Dedifferentiated amniotic fluid mesenchymal stem cell (primary cell): ENCODE data around the gene MIGA1.
A peak's percentile ranks its signal among the peaks of the same experiment; 100 is the strongest.
"Not testable (repeated sequence)": the region's sequence is repeated elsewhere in the genome, so short reads cannot be mapped to it uniquely, and the experiment has no call there.

Experiments used
- DNase-seq: peaks from one replicate; pipeline ENCODE4 v3.0.0-alpha.2; 2016; ENCODE audit errors: extremely low spot score

The MIGA1 gene

DNA sequence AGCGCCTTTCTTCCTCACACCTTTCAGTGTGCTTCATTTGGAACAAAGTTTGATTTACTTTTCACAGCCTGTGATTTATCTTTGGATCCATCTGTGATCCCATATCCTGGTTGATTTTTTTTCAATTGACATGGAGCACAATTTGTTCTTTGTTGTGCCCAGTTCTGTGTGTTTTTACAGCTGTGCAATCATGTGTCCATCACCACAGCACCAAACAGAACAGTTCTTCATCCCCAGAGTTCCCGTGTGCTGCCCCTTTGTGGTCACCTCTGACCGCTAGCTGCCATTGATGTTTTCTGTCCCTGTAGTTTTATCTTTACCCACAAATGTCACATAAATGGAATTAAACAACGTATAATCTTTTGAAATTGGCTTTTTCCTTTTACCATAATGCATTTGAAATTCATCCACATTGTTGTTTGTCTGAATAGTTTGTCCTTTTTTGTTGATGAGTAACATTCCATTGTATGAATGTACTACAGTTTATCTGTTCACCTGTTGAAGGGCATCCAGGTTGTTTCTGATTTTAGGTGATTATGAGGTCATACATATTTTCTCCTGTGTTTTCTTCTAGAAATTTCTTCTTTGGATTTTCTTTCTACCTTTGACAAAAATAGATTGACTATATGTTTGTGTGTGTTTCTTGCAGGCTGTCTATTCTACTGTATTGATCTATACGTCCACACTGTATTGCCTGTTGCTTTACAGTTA is 17.4 kb downstream of the MIGA1 start:
- DNase-seq: no peak

DNA sequence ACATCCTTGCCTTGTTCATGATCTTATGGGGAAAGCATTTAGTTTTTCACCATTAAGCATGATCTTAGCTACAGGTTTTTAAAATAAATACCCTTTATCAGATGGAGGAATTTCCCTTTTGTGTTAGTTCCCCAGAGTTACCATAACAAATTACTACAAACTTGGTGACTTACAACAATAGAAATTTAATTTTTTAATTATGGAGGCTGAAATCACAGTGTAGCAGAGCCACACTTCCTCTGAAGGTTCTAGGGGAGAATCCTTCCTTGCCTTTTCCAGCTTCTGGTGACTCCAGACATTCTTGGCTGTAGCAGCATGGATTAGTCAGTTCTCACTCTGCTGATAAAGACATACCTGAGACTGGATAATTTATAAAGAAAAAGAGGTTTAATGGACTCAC is 18.5 kb downstream of the MIGA1 start:
- DNase-seq: no peak

DNA sequence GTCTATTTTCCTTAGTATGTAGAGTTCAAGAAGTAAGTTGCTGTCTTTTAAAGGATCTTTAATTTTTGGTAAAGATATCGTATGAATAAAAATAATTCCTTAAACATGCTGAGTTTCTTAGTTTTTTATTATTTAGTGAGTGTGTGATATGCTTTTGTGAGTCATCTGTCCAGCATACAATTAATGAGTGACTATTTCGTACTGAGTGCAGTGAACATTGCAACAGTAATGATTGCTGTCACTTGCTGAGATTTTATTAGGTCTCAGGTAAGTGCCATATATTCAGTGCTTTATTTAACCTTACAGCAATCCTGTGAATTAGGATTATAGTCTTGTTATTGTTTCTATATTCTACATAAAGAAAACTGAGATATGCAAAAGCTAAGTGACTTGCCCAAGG is 22.6 kb downstream of the MIGA1 start:
- no peak for DNase-seq

DNA sequence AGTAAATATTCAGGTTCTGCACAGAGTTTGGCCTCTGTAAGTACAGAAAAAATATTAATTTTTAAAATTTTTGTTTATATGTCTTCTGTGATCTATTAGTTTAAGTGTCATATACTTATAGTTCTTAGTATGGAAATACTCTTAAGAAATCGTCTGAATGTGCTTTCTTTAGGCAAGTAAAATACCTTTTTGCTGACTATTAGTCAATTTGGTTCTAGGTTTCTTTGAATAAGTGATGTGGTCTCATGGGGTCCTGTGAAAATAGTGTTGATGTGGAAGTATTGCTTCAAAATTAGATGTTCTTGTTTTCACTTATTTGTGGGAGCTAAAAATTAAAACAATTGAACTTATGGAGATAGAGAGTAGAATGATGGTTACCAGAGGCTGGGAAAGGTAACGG is 23.9 kb downstream of the MIGA1 start:
- DNase-seq: no peak

DNA sequence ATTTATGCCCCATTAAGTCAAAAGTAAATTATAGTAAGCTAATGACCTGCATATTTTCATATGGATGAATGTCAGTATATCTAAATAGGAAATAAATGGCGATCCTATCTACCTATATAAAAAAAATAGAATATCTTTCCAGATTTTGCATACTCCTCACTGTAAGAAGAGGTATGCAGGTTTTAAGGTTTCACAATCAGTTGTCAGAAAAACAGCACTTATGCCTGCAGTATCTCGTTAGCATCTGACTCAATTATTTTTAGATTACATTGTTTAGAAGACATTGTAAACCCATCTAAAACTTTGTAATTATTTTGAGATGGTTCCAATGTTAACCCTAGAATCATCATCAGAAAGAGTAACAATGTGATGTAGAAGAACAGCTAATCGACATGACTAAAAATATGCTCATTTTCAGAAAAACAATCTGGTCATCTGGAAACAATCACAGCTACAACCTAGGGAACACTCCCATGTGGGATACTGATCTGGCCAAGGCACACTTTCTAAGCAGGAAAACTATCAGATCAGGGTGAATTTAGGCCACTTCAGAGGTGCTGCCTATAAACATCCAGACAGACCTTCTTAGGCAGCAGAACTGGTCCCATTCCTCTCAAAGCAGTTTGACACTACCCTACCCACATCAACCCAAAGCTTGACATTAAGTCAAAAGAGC is 30.5 kb downstream of the MIGA1 start:
- not testable (repeated sequence) for DNase-seq

DNA sequence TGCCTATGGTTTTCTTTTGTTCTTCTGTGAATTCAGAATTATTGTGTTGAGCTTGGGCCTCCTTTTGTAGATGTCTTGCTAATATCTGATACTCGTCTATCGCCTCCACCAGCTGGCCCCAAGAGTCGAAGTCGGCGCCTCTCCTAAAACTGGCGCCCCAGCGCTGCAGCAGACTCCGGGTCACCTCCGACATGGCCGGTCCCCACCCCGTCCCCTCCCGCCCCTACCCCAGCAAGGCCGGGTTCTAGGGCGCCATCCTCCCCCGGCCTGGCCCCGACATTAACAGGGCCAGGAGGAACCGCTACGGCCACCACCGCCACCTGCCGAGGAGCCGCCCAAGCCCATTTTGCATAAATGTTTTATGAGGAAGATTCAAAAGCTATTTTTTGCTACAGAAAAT is 32.1 kb downstream of the MIGA1 start:
- DNase-seq: not testable (repeated sequence)

DNA sequence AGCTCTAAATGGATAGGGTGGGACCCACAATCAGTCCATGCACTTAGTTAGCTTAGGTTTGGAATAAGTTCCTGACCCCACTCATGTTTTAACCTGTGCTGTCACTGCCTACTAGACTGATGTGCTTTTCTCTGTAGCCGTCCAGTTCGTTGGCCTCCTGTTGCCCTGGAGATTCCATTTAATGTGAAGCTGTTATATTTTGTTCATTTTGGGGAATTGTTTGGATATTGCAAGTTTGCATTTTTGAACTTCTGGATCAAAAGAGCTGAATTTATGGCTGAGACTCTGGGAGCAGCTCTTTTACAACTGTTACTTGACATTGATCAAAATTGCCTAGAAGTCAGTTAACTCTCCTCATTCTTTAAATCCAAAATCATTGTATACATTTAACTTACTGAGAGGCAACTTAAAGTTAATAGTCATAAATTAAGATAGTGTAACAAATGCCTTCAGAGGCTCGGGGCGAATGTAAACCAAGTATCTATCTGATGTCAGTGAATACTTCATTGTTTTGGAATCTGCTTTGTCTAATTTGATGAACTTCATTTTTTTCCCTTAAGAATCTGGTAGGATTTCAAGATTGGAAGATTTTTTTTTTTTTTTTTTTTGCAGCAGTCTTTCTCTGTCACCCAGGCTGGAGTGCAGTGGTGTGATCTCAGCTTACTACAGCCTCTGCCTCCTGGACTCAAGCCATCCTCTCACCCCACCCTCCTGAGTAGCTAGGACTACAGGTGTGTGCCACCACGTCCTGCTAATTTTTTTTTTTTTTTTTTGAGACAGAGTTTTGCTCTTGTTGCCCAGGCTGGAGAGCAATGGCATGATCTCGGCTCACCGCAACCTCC is 38.1 kb downstream of the MIGA1 start:
- peak; percentile 25 for DNase-seq

DNA sequence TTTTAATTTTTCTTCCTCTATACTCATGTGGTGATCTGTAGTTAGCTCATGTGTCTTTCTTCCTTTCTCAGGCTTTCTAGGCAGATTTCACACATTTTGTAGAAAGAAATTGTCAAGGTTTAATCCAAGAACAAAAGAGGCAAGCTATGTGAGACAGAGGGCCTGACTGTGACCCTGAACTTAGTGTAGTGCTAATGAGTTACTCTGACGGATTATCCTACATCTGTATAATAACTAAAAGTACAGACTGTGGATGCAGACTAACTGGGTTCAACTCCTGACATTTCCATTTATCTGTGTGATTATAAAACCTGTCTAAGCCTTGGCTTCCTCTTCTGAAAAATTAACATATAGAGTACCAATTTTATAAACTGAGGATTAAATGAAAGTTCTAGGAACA is 40.7 kb downstream of the MIGA1 start:
- no peak for DNase-seq

DNA sequence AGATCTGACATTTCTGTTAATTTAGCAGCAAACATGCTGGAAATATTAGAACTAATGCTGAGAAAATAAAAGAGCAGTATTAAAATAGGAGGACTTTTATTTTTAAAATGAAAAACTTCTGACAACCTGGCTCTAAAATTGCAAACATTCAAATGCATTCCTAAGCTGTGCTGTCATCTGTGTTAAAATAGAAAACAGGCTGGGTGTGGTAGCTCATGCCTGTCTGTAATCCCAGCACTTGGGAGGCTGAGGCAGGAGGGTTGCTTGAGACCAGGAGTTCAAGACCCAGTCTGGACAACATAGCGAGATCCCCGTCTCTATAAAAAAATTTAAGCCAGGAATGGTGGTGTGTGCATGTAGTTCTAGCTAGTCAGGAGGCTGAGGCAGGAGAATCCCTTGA is 44.6 kb downstream of the MIGA1 start:
- peak; percentile 64 for DNase-seq

DNA sequence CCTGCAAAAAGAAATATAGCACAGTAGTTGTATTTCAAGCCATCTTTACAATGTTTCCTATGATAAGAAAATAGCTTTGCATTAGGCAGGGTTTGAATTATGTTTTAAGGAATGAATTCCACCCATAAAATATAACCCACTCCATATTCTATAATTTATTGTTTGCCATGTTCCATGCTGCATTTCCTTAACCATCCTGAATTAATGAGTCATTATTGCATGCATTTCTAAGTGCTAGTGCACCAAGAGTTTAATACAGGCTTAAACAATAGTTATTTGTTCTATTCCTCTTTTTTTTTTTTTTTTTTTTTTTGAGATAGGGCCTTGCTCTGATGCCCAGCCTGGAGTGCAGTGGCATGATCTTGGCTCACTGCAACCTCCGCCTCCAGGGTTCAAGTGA is 45.2 kb downstream of the MIGA1 start:
- no peak for DNase-seq

DNA sequence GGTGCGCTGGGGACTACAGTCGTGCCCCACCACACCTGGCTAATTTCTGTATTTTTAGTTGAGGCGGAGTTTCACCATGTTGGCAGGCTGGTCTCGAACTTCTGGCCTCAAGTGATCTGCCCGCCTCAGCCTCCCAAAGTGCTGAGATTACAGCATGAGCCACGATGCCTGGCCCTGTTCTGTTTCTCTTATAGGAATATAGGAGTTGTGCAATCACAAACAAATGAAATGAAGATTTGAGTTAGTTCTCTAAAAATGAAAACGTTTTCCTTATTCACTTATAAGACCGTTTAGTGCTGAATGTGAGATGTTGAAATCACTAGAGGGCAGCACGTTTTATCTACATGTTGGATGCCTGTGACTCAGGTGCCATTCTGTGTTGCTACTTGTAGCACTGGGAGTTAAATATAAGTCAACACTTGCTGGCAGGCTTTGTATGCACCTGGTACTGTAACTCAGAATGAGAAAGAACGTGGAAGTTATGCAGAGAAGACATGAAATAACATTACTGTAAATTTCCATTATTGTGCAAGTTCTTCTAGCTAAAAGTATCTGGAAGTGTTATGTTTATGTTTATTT is 45.8 kb downstream of the MIGA1 start:
- DNase-seq: peak; percentile 20

DNA sequence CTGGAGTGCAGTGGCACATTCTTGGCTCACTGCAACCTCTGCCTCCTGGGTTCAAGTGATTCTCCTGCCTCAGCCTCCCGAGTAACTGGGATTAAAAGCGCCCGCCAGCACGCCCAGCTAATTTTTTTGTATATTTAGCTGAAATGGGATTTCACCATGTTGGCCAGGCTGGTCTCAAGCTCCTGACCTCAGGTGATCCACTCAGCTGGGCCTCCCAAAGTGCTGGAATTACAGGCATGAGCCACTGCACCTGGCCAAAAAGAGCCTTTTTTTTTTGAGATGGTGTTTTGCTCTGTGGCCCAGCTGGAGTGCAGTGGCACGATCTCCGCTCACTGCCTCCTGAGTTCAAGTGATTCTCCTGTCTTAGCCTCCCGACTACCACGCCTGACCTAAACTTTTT is 47.4 kb downstream of the MIGA1 start:
- DNase-seq: not testable (repeated sequence)

DNA sequence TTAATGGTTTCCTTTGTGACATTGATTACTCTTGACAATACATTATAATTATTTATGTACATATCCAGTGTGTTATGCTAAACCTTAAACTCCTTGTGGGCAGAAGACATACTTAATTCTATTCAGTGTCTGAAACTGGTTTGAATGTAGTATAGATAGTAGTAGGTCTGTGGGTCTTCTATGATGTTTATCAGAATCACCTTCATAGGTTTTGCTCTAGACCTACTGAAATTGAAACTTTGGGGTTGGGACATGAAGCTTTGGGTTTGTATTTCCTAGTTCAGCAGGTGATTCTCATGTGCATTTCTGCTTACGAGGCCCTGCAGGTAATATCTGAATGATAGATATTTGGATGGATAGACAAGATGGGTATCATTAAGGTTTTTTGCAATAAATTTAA is 48.6 kb downstream of the MIGA1 start:
- DNase-seq: no peak

DNA sequence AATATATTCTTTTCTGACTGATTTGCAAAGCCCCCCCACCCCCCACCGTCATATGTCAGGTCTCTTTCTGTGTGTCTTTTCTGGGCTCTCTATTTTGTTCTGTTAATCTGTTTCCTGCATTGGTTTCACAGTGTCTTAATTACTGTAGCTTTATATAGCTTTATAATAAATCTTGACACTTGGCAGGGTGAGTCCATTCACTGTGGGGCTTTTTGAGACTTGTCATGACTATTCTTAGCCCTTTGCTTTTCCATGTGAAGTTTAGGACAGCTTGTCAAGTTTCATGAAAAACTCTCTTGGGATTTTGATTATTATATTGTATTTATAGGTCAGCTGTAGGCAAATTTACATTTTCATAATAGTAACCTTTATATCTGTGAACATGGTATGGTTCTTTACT is 50.4 kb downstream of the MIGA1 start:
- DNase-seq: no peak

DNA sequence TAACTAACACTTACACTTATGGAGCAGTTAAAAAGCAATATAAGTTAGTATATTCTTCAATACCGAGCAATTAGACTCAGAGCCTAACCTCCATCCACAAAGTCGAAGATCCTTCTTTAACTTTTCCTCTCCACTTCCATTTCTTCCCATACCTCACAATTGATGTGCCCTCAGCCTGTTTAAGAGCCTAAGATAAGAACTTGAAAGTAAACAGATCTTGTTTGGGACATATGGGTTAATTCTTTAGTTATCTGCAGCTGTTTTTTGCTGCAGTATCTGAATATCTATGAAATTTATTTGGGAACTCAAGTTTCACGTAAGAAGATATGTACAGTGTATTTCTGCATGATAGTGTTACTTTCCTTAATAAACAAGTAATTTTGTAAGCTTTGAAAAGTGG is 51.5 kb downstream of the MIGA1 start:
- DNase-seq: no peak

DNA sequence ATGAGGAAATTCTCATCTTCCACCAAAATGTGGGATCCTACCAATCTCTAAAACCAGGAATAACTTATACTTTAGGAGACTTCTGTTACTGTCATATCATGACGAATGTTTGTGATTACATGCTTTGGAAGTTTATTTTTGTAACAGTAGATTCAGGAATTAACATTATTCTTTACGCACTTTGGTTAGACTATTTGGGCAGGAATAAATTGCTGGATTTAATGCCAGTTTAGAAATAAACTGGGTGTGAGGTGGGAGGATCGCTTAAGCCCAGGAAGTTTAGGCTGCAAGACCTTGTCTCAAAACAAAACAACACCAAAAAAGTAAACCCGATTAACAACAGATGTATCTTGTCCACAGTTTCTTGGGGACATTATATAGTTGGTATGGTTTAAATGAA is 52.1 kb downstream of the MIGA1 start:
- peak; percentile 15 for DNase-seq

DNA sequence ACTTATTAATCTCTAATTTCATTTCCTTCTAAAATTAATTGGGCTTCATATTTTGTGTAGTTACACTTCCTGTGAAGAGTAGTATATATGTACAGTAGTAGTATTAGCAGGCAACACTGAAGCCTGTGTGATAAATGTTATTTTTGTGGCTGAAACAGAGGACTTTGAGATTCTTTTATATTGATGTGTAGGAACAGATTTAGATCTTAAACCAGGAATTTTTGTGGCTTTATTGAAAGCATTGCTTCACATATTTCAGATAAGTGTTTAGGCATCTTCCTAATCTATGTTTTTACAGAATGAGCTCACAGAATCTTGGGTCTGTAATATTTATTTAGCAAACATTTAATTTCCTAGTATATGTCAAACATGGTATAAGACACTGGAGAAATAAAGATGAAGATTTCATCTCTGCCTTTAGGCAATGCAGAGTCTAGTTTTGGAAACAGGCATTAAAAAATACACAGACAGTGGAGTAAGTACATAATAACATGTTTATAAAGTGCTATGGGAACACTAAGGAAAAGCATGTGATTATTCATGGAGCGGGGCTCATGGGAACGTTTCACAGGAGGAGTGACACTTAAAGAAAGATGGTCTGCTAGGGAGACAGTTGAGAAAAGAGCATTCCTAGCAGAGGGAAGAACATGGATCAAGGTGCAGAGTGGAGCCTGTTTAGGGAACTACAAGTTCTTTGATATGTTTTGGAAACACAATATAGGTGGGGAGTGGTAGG is 52.7 kb downstream of the MIGA1 start:
- DNase-seq: peak; percentile 66

DNA sequence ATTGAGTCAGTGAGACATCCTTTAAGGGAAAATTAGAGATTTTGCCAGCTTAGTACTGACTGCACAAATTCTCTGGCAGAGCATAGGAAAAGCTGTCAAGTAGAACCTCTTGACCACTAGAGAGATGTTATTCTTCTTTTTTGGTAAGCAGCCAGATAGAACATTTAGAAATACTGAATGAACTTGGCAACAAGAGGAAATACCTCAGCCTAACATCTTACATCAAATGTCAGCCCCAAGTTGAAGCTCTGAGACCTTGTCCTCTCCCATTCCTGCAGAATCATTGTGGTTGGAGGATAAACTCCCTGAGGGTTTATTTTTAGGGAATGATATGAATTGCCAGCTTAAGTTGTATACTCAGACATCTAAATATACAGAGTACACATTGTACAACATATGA is 53.5 kb downstream of the MIGA1 start:
- peak; percentile 91 for DNase-seq

DNA sequence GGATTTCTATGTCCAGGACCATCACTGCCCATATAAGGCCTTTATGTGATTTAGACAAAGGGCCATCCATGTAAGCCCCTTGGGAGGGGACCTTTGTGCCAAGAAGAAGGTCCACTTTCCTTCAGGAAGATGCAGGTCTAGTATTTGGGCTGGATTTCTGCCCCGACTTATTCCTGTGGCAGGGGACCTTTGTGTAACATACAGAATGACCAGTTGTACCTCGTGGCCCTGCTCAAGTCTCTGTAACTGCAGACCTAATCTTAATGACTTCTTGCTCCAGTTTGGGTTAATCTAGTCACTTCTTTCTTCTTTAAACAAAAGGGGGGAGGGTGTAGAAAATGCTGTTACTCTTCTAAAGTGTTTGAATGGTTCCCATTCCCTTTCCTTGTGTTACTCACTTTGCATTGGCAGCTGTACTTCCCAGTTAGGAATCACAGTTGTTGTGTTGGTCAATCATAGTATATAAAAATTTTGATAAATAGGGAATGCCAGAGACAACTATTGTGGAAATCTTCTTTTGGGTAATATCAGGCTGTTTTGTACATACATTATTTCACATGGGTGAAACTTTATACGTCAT is 54.2 kb downstream of the MIGA1 start:
- DNase-seq: no peak

DNA sequence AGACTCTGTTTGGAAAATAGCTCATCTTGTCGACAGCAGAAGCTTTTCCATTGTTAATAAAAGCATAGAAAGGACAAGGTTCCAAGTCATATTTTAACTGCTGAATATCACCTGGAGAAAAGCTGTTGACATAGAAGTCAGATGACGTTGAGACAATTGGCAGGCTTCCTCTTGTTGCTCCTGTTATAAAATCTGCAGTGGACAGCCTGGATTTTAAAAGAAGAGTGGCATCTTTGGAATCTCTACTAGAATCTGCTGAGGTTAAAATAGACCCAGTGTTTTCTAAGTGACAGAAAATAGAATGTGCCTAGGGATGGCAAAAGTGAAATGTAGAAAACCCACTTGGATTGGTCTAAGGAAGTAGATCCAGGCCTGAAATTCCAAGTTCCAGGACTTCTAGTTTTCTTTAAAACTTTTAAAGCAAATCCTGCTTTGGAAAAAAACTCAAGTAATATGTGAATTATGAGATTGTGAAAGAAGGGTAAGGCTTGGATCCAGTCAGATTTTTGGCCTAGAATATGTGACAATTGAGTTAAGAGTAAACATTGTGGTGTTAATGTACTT is 55.4 kb downstream of the MIGA1 start:
- DNase-seq: peak; percentile 53

DNA sequence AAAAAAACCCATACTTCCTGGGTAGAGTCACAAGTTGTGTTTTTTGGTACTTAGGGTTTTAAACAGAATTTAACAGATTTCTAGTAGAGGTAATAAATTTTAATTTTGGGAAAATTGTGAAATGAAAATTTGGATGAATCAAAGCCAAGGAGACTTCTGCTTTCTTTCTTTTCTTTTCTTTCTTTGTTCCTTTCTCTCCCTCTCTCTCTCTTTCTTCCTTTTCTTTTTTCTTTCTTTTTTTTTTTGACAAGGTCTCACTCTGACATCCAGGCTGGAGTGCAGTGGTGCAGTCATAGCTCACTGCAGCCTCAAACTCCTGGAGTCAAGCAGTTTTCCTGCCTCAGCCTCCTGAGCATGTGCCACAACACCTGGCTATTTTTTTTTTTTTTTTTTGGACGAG is 62.1 kb downstream of the MIGA1 start:
- DNase-seq: no peak
